Measurements from ENCODE around the gene ATP5PD. TPM values are rescaled to one million over a fixed set of nuclear protein-coding genes. Genes with fewer than 3 reads are reported as not detected.

Gene ATP5PD
- total and polyA plus RNA-seq, 2 of the 13 experiments (the other 11 are each of a cell fraction or from before 2014, with no cell fraction given): 158 to 428 TPM

DNA sequence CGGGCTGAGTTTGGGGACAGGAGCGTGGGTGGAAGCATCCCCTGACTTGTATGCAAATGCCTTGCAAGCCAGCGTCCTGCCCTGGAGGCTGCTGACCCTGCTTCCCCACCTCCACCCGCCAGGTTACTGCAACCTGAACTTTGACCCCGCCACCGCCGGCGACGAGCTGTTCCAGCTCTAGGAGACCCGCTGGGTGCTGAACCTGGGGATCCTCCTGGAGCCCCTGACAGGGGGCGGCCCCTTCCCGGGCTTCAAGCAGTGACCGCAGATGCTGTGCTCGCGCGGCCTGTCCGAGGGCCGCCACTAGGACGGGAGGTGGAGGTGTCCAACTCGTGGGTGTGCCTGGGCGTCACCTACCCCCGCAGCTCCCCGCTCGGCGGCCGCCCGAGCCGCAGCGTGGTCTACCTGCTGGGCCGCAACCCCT is 30.3 kb upstream of the ATP5PD start (continued):
- TF ChIP-seq YEATS2 (CRISPR knock-in tag; IDR thresholded peaks at IDR 0.05; ENCODE audit: borderline replicate concordance): peak; percentile 43; the same call in 1 of the 2 replicates
- TF ChIP-seq, protein P1, sequence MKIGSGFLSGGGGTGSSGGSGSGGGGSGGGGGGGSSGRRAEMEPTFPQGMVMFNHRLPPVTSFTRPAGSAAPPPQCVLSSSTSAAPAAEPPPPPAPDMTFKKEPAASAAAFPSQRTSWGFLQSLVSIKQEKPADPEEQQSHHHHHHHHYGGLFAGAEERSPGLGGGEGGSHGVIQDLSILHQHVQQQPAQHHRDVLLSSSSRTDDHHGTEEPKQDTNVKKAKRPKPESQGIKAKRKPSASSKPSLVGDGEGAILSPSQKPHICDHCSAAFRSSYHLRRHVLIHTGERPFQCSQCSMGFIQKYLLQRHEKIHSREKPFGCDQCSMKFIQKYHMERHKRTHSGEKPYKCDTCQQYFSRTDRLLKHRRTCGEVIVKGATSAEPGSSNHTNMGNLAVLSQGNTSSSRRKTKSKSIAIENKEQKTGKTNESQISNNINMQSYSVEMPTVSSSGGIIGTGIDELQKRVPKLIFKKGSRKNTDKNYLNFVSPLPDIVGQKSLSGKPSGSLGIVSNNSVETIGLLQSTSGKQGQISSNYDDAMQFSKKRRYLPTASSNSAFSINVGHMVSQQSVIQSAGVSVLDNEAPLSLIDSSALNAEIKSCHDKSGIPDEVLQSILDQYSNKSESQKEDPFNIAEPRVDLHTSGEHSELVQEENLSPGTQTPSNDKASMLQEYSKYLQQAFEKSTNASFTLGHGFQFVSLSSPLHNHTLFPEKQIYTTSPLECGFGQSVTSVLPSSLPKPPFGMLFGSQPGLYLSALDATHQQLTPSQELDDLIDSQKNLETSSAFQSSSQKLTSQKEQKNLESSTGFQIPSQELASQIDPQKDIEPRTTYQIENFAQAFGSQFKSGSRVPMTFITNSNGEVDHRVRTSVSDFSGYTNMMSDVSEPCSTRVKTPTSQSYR (CRISPR knock-in tag; IDR thresholded peaks at IDR 0.05; ENCODE audit: borderline replicate concordance): peak; percentile 89
- TF ChIP-seq SNAI1 (CRISPR knock-in tag; IDR thresholded peaks at IDR 0.05; ENCODE audit: borderline replicate concordance): no peak
- 0 out of 2 replicates have a peak, but pooled peaks have one; percentile 51 for TF ChIP-seq ZNF34 (CRISPR knock-in tag; IDR thresholded peaks at IDR 0.05; ENCODE audit: borderline replicate concordance)
- TF ChIP-seq ZNF207 (IDR thresholded peaks at IDR 0.05; ENCODE audit: borderline replicate concordance): no peak
- TF ChIP-seq ZFYVE20 (CRISPR knock-in tag; IDR thresholded peaks at IDR 0.05; ENCODE audit: borderline replicate concordance, low read depth): no peak
- TF ChIP-seq ZNF816 (CRISPR knock-in tag; IDR thresholded peaks at IDR 0.05; ENCODE audit: borderline replicate concordance): no peak
- no peak for TF ChIP-seq ZNF501 (CRISPR knock-in tag; IDR thresholded peaks at IDR 0.05)
- TF ChIP-seq, protein P2, sequence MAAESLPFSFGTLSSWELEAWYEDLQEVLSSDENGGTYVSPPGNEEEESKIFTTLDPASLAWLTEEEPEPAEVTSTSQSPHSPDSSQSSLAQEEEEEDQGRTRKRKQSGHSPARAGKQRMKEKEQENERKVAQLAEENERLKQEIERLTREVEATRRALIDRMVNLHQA (CRISPR knock-in tag; IDR thresholded peaks at IDR 0.05): no peak
- TF ChIP-seq ARNT (IDR thresholded peaks at IDR 0.05): no peak
- 0 out of 2 replicates have a peak, but pooled peaks have one; percentile 45 for TF ChIP-seq FOSL2 (CRISPR knock-in tag; IDR thresholded peaks at IDR 0.05)
- TF ChIP-seq HHEX (CRISPR knock-in tag; IDR thresholded peaks at IDR 0.05): no peak
- TF ChIP-seq ZNF441 (CRISPR knock-in tag; IDR thresholded peaks at IDR 0.05; ENCODE audit: borderline replicate concordance): peak; percentile 54; the same call in 1 of the 2 replicates
- TF ChIP-seq, protein P3, sequence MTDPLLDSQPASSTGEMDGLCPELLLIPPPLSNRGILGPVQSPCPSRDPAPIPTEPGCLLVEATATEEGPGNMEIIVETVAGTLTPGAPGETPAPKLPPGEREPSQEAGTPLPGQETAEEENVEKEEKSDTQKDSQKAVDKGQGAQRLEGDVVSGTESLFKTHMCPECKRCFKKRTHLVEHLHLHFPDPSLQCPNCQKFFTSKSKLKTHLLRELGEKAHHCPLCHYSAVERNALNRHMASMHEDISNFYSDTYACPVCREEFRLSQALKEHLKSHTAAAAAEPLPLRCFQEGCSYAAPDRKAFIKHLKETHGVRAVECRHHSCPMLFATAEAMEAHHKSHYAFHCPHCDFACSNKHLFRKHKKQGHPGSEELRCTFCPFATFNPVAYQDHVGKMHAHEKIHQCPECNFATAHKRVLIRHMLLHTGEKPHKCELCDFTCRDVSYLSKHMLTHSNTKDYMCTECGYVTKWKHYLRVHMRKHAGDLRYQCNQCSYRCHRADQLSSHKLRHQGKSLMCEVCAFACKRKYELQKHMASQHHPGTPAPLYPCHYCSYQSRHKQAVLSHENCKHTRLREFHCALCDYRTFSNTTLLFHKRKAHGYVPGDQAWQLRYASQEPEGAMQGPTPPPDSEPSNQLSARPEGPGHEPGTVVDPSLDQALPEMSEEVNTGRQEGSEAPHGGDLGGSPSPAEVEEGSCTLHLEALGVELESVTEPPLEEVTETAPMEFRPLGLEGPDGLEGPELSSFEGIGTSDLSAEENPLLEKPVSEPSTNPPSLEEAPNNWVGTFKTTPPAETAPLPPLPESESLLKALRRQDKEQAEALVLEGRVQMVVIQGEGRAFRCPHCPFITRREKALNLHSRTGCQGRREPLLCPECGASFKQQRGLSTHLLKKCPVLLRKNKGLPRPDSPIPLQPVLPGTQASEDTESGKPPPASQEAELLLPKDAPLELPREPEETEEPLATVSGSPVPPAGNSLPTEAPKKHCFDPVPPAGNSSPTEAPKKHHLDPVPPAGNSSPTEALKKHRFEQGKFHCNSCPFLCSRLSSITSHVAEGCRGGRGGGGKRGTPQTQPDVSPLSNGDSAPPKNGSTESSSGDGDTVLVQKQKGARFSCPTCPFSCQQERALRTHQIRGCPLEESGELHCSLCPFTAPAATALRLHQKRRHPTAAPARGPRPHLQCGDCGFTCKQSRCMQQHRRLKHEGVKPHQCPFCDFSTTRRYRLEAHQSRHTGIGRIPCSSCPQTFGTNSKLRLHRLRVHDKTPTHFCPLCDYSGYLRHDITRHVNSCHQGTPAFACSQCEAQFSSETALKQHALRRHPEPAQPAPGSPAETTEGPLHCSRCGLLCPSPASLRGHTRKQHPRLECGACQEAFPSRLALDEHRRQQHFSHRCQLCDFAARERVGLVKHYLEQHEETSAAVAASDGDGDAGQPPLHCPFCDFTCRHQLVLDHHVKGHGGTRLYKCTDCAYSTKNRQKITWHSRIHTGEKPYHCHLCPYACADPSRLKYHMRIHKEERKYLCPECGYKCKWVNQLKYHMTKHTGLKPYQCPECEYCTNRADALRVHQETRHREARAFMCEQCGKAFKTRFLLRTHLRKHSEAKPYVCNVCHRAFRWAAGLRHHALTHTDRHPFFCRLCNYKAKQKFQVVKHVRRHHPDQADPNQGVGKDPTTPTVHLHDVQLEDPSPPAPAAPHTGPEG (CRISPR knock-in tag; IDR thresholded peaks at IDR 0.05): no peak
- TF ChIP-seq, protein P4, sequence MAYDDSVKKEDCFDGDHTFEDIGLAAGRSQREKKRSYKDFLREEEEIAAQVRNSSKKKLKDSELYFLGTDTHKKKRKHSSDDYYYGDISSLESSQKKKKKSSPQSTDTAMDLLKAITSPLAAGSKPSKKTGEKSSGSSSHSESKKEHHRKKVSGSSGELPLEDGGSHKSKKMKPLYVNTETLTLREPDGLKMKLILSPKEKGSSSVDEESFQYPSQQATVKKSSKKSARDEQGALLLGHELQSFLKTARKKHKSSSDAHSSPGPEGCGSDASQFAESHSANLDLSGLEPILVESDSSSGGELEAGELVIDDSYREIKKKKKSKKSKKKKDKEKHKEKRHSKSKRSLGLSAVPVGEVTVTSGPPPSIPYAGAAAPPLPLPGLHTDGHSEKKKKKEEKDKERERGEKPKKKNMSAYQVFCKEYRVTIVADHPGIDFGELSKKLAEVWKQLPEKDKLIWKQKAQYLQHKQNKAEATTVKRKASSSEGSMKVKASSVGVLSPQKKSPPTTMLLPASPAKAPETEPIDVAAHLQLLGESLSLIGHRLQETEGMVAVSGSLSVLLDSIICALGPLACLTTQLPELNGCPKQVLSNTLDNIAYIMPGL (CRISPR knock-in tag; IDR thresholded peaks at IDR 0.05; ENCODE audit: borderline replicate concordance in 1 of 2, low read depth in 1 of 2): no peak; a peak in 1 of 4 replicates
- no peak; the same call in 1 of the 2 replicates for TF ChIP-seq SNAPC2 (CRISPR knock-in tag; IDR thresholded peaks at IDR 0.05)
- TF ChIP-seq ZNF672 (CRISPR knock-in tag; IDR thresholded peaks at IDR 0.05): no peak
